MCF 10A (cell line): ENCODE measurements around the gene RIN3. TPM values are rescaled to one million over a fixed set of nuclear protein-coding genes. Genes with fewer than 3 reads are reported as not detected.

Experiments used
- BruUV-seq: library from RNA; stranded (reverse); fragments of 400-500 nt; replicated peaks from 2 replicates; lab custom pipeline; 2021; lab: Mats Ljungman, UMichigan
- CTCF ChIA-PET: fragments of 300-600 bp; sonication (Branson Sonifier 250); formaldehyde crosslinking; extraction: SDS; loops from one replicate; lab custom pipeline; 2021; ENCODE audit warnings: antibody characterized with exemption, inconsistent platforms; lab: Yijun Ruan, JAX
- POLR2A ChIA-PET: fragments of 300-600, 350-650 bp; sonication (Branson Sonifier 250); formaldehyde crosslinking; extraction: SDS; loops from one replicate; lab custom pipeline; 2020; ENCODE audit warnings: antibody characterized with exemption, inconsistent platforms; lab: Yijun Ruan, JAX
- DNase-seq: peaks from one replicate; pipeline ENCODE4 v3.0.0-alpha.2; 2018; ENCODE audit not compliant: unreplicated experiment
- H3K27ac Mint-ChIP-seq: one replicate; pipeline ENCODE4 v1.8.0; 2022; ENCODE audit warnings: mild to moderate bottlenecking, low read depth, mixed read lengths; ENCODE audit not compliant: unreplicated experiment
- H3K27me3 Mint-ChIP-seq: one replicate; pipeline ENCODE4 v1.8.0; 2022; ENCODE audit warnings: mixed read lengths; ENCODE audit not compliant: insufficient read depth, unreplicated experiment
- H3K36me3 Mint-ChIP-seq: one replicate; pipeline ENCODE4 v1.8.0; 2022; ENCODE audit warnings: mild to moderate bottlenecking, moderate library complexity, mixed read lengths; ENCODE audit not compliant: insufficient read depth, unreplicated experiment
- H3K4me1 Mint-ChIP-seq: one replicate; pipeline ENCODE4 v1.8.0; 2022; ENCODE audit warnings: mixed read lengths; ENCODE audit not compliant: insufficient read depth, unreplicated experiment
- H3K4me3 Mint-ChIP-seq: one replicate; pipeline ENCODE4 v1.8.0; 2022; ENCODE audit warnings: mild to moderate bottlenecking, moderate library complexity, mixed read lengths; ENCODE audit not compliant: unreplicated experiment
- H3K9me3 Mint-ChIP-seq: one replicate; pipeline ENCODE4 v1.8.0; 2022; ENCODE audit warnings: mixed read lengths; ENCODE audit not compliant: unreplicated experiment
- CTCF ChIP-seq: fragments of 200-600 bp; IDR thresholded peaks from one replicate; pipeline ENCODE4 v1.8.0; 2022; ENCODE audit warnings: antibody characterized with exemption, mild to moderate bottlenecking; ENCODE audit not compliant: unreplicated experiment
- intact Hi-C: fragments of 100-400 bp; cut with micrococcal nuclease; formaldehyde crosslinking; loops from 2 replicates; pipeline ENCODE4 v1.14.1; 2022
- total RNA-seq: library from RNA; stranded (reverse); gene quantifications from 2 replicates; pipeline ENCODE4 v1.2.3, GENCODE V29; 2022

The RIN3 gene
- total RNA-seq, 1 experiment from 2014 or later: 14.2 TPM

- ChIA-PET CTCF (interaction anchor here (0.5 to 1.6 kb wide), 5 partner anchors 15 to 107 kb away, joined by 3 to 4 read pairs (median 3); no protein-coding TSS in a partner anchor), POLR2A (interaction anchor here (0.5 kb wide), 1 partner anchor 114 kb away, joined by 4 read pairs; no protein-coding TSS in a partner anchor)
- Mint-ChIP-seq H3K4me3 (no peak overlapping the region), H3K36me3 (no peaks in the 10 kb centered on the region), H3K4me1 (peaks cover 28% of the 10 kb centered on the region), H3K27me3 (no peaks in the 10 kb centered on the region), H3K27ac (no peak overlapping the region), H3K9me3 (no peaks in the 10 kb centered on the region)
- no TSS peak for BruUV-seq
- TF ChIP-seq CTCF: peak; percentile 64
- DNase-seq: peak; percentile 49
- intact Hi-C loops: no loop called here
Observed at GRCh38 chr14:92613008-92613658, 99.6 kb downstream of the RIN3 start.

- H3K4me3 Mint-ChIP-seq: no peak overlapping the region
- ChIA-PET POLR2A (no interaction called here), CTCF (interaction anchor here (0.5 to 1.6 kb wide), 5 partner anchors 16 to 108 kb away, joined by 3 to 4 read pairs (median 3); no protein-coding TSS in a partner anchor)
- no TSS peak for BruUV-seq
- H3K27ac Mint-ChIP-seq: no peak overlapping the region
- intact Hi-C loops: no loop called here
- no peaks in the 10 kb centered on the region for H3K9me3 Mint-ChIP-seq
- no peak for TF ChIP-seq CTCF
- peaks cover 26% of the 10 kb centered on the region for H3K4me1 Mint-ChIP-seq
- DNase-seq: no peak
- no peaks in the 10 kb centered on the region for H3K27me3 Mint-ChIP-seq
- no peaks in the 10 kb centered on the region for H3K36me3 Mint-ChIP-seq
Observed at GRCh38 chr14:92613681-92614260, 100.2 kb downstream of the RIN3 start.

GRCh38 chr14:92615451-92615850 is 101.9 kb downstream of the RIN3 start:
- no TSS peak for BruUV-seq
- Mint-ChIP-seq H3K36me3 (no peaks in the 10 kb centered on the region), H3K9me3 (no peaks in the 10 kb centered on the region), H3K27me3 (no peaks in the 10 kb centered on the region), H3K4me1 (peaks cover 11% of the 10 kb centered on the region), H3K4me3 (no peak overlapping the region), H3K27ac (no peak overlapping the region)
- POLR2A ChIA-PET: no interaction called here
- CTCF ChIA-PET: interaction anchor here (0.6 kb wide), 1 partner anchor 42 kb away, joined by 4 read pairs; no protein-coding TSS in a partner anchor
- no peak for DNase-seq
- no peak for TF ChIP-seq CTCF
- intact Hi-C loops: no loop called here

GRCh38 chr14:92616178-92616577 is 102.6 kb downstream of the RIN3 start:
- TF ChIP-seq CTCF: no peak
- POLR2A ChIA-PET: no interaction called here
- Mint-ChIP-seq H3K27ac (no peak overlapping the region), H3K27me3 (no peaks in the 10 kb centered on the region), H3K4me3 (no peak overlapping the region), H3K36me3 (no peaks in the 10 kb centered on the region), H3K9me3 (peaks cover 3% of the 10 kb centered on the region), H3K4me1 (peaks cover 4% of the 10 kb centered on the region)
- CTCF ChIA-PET: interaction anchor here (0.6 kb wide), 1 partner anchor 42 kb away, joined by 4 read pairs; no protein-coding TSS in a partner anchor
- no TSS peak for BruUV-seq
- intact Hi-C loops: no loop called here
- DNase-seq: no peak
